Gastroesophageal sphincter (tissue), 4 donors: ENCODE results near the gene LACRT. TPM values are rescaled to one million over a fixed set of nuclear protein-coding genes. Genes with fewer than 3 reads are reported as not detected.
A peak's percentile ranks its signal among the peaks of the same experiment; 100 is the strongest.

Source experiments
- ATAC-seq: fragments of 150-250 bp; one replicate; pipeline ENCODE4 v1.9.1; 2016; ENCODE audit warnings: mild to moderate bottlenecking, moderate library complexity
- H3K27ac ChIP-seq, 4 donors: fragments of 200-600 bp; sonication (generic) in 3 of 4; 1 replicate in 3 of 4; 2 replicates in 1 of 4; pipeline ENCODE4 v1.5.1; 2016 to 2019
- H3K27me3 ChIP-seq: fragments of 200-600 bp; sonication (generic); one replicate; pipeline ENCODE4 v1.5.1; 2019
- H3K36me3 ChIP-seq, 2 donors: fragments of 200-600 bp; sonication (generic); one replicate each; pipeline ENCODE4 v1.5.1; 2019; ENCODE audit warnings: control low read depth in 1 of 2
- H3K4me1 ChIP-seq, 3 donors: fragments of 200-600 bp; sonication (generic); 1 replicate in 2 of 3; 2 replicates in 1 of 3; pipeline ENCODE4 v1.5.1; 2016 to 2019; ENCODE audit warnings: control low read depth in 2 of 3
- H3K4me3 ChIP-seq, 2 donors: fragments of 200-600 bp; sonication (generic); one replicate each; pipeline ENCODE4 v1.5.1; 2019; ENCODE audit warnings: mild to moderate bottlenecking in 1 of 2, moderate library complexity in 1 of 2
- H3K9me3 ChIP-seq, 3 donors: fragments of 200-600 bp; sonication (generic); one replicate each; pipeline ENCODE4 v1.5.1; 2017 to 2019; ENCODE audit warnings: control low read depth in 2 of 3
- CTCF ChIP-seq, 4 experiments: fragments of 200-600 bp in 2 of 4; fragments of 450-650 bp in 2 of 4; sonication (generic) in 1 of 4; IDR thresholded peaks; one replicate each; pipeline ENCODE4 v1.5.1; 2017 to 2019; ENCODE audit warnings: antibody characterized with exemption in 4 of 4, mild to moderate bottlenecking in 2 of 4, moderate library complexity in 2 of 4
- EP300 ChIP-seq: sonication (generic); formaldehyde crosslinking; IDR thresholded peaks from one replicate; pipeline ENCODE4 v1.6.1; 2017; ENCODE audit warnings: antibody characterized with exemption, mild to moderate bottlenecking
- POLR2A ChIP-seq, 2 donors: fragments of 450-650 bp; IDR thresholded peaks; one replicate each; pipeline ENCODE4 v1.6.1; 2017; ENCODE audit warnings: antibody characterized with exemption in 2 of 2, mild to moderate bottlenecking in 2 of 2, moderate library complexity in 1 of 2
- POLR2AphosphoS5 ChIP-seq: sonication (generic); formaldehyde crosslinking; IDR thresholded peaks from one replicate; pipeline ENCODE4 v1.6.1; 2017; ENCODE audit warnings: antibody characterized with exemption
- WGBS, 2 donors: methylation state at CpG; one replicate each; pipeline ENCODE4 v1.1.5; 2018; ENCODE audit warnings: low coverage in 1 of 2; 5-methylcytosine and 5-hydroxymethylcytosine counted together
- total RNA-seq, 4 donors: library from RNA; depleted of rRNA; stranded (reverse); fragments of >200 nt; gene quantifications; one replicate each; pipeline ENCODE4 v1.1.0, GENCODE V29; 2016

LACRT gene
- total RNA-seq, 4 donors from 2014 or later: not detected

- Histone ChIP-seq H3K36me3 (peaks cover 0 to 11% of the 10 kb centered on the region in 2 donors), H3K27ac (peak overlapping the region in 3 of 4 donors; percentile 54 to 74 (median 59)), H3K4me1 (peaks cover 0 to 61% (median 13%) of the 10 kb centered on the region in 3 donors), H3K27me3 (peaks cover 10% of the 10 kb centered on the region), H3K4me3 (peak overlapping the region; percentile 62 to 74), H3K9me3 (no peaks in the 10 kb centered on the region)
- 8 to 34% methylated on average over 3 to 5 of the region's 5 CpGs for WGBS, 2 donors
- peak; percentile 68 for ATAC-seq
- TF ChIP-seq POLR2A (IDR thresholded peaks at IDR 0.05): no peak
- no peak for TF ChIP-seq POLR2AphosphoS5
These were observed 47.3 kb downstream of the LACRT start for GRCh38 chr12:54587315-54587873.

GRCh38 chr12:54586620-54587019 lies 48.1 kb downstream of the LACRT start:
- 50% methylated on average over 1 of the region's 2 CpGs; no CpG with 5 or more reads in 1 of the 2 donors for WGBS, 2 donors
- no peak for ATAC-seq
- Histone ChIP-seq H3K9me3 (no peaks in the 10 kb centered on the region), H3K27me3 (peaks cover 6% of the 10 kb centered on the region), H3K4me1 (peaks cover 0 to 61% (median 13%) of the 10 kb centered on the region in 3 donors), H3K36me3 (peaks cover 0 to 11% of the 10 kb centered on the region in 2 donors), H3K27ac (peak overlapping the region in 2 of 4 donors; percentile 31 to 74), H3K4me3 (peak overlapping the region in 1 of 2 donors; percentile 74)
- no peak for TF ChIP-seq POLR2AphosphoS5
- TF ChIP-seq CTCF (IDR thresholded peaks at IDR 0.05): no peak
- no peak for TF ChIP-seq EP300
- no peak for TF ChIP-seq POLR2A (IDR thresholded peaks at IDR 0.05)

GRCh38 chr12:54585243-54585642 lies 49.5 kb downstream of the LACRT start:
- ATAC-seq: no peak
- 77 to 100% methylated on average over 1 to 2 of the region's 2 CpGs for WGBS, 2 donors
- no peak overlapping the region for H3K27ac ChIP-seq

GRCh38 chr12:54584128-54584527 lies 50.6 kb downstream of the LACRT start:
- H3K4me1 ChIP-seq: peaks cover 0 to 47% (median 13%) of the 10 kb centered on the region in 3 donors
- H3K9me3 ChIP-seq: no peaks in the 10 kb centered on the region
- 66% methylated on average over 5 of the region's 9 CpGs; no CpG with 5 or more reads in 1 of the 2 donors for WGBS, 2 donors
- H3K36me3 ChIP-seq: peaks cover 0 to 11% of the 10 kb centered on the region in 2 donors
- no peak overlapping the region for H3K27ac ChIP-seq
- ATAC-seq: no peak
- H3K27me3 ChIP-seq: peaks cover 6% of the 10 kb centered on the region
- H3K4me3 ChIP-seq: no peak overlapping the region
- TF ChIP-seq EP300 (no peak), CTCF (IDR thresholded peaks at IDR 0.05) (no peak), POLR2A (IDR thresholded peaks at IDR 0.05) (no peak), POLR2AphosphoS5 (no peak)

More at GRCh38 chr12:54585243-54585642, 49.5 kb downstream of the LACRT start:
- Histone ChIP-seq H3K9me3 (no peaks in the 10 kb centered on the region), H3K4me1 (peaks cover 0 to 49% (median 13%) of the 10 kb centered on the region in 3 donors), H3K4me3 (no peak overlapping the region), H3K36me3 (peaks cover 0 to 11% of the 10 kb centered on the region in 2 donors), H3K27me3 (peaks cover 6% of the 10 kb centered on the region)
- TF ChIP-seq POLR2AphosphoS5 (no peak), POLR2A (IDR thresholded peaks at IDR 0.05) (no peak), EP300 (no peak), CTCF (IDR thresholded peaks at IDR 0.05) (no peak)

- Histone ChIP-seq H3K4me3 (no peak overlapping the region), H3K36me3 (peaks cover 0 to 11% of the 10 kb centered on the region in 2 donors), H3K27ac (no peak overlapping the region), H3K4me1 (peaks cover 0 to 43% (median 10%) of the 10 kb centered on the region in 3 donors), H3K27me3 (peaks cover 6% of the 10 kb centered on the region), H3K9me3 (no peaks in the 10 kb centered on the region)
- 47 to 60% methylated on average over 2 to 3 of the region's 4 CpGs for WGBS, 2 donors
- TF ChIP-seq EP300: no peak
- no peak for TF ChIP-seq POLR2AphosphoS5
- no peak for ATAC-seq
These were observed 51.0 kb downstream of the LACRT start for GRCh38 chr12:54583726-54584125.

GRCh38 chr12:54581412-54581811 lies 53.3 kb downstream of the LACRT start:
- no peak for TF ChIP-seq EP300
- no peak for TF ChIP-seq POLR2AphosphoS5
- no peak for TF ChIP-seq CTCF (IDR thresholded peaks at IDR 0.05)
- no peak for TF ChIP-seq POLR2A (IDR thresholded peaks at IDR 0.05)
- WGBS, 2 donors: 80 to 82% methylated on average over 4 to 5 of the region's 6 CpGs
- no peak overlapping the region for H3K27ac ChIP-seq

More at GRCh38 chr12:54581412-54581811, 53.3 kb downstream of the LACRT start:
- H3K4me1 ChIP-seq: peaks cover 0 to 20% (median 0%) of the 10 kb centered on the region in 3 donors
- no peak for ATAC-seq
- H3K9me3 ChIP-seq: no peaks in the 10 kb centered on the region
- peaks cover 0 to 32% of the 10 kb centered on the region in 2 donors for H3K36me3 ChIP-seq
- no peak overlapping the region for H3K4me3 ChIP-seq
- H3K27me3 ChIP-seq: no peaks in the 10 kb centered on the region
